CD1c-positive myeloid dendritic cell (primary cell): ENCODE measurements around the gene PJVK.
"Not testable (repeated sequence)": the region's sequence is repeated elsewhere in the genome, so short reads cannot be mapped to it uniquely, and the experiment has no call there.

Source experiments
- DNase-seq: peaks from one replicate; pipeline ENCODE4 v3.0.0-alpha.2; 2016; ENCODE audit errors: extremely low spot score

PJVK gene, protein sequence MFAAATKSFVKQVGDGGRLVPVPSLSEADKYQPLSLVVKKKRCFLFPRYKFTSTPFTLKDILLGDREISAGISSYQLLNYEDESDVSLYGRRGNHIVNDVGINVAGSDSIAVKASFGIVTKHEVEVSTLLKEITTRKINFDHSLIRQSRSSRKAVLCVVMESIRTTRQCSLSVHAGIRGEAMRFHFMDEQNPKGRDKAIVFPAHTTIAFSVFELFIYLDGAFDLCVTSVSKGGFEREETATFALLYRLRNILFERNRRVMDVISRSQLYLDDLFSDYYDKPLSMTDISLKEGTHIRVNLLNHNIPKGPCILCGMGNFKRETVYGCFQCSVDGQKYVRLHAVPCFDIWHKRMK

DNA sequence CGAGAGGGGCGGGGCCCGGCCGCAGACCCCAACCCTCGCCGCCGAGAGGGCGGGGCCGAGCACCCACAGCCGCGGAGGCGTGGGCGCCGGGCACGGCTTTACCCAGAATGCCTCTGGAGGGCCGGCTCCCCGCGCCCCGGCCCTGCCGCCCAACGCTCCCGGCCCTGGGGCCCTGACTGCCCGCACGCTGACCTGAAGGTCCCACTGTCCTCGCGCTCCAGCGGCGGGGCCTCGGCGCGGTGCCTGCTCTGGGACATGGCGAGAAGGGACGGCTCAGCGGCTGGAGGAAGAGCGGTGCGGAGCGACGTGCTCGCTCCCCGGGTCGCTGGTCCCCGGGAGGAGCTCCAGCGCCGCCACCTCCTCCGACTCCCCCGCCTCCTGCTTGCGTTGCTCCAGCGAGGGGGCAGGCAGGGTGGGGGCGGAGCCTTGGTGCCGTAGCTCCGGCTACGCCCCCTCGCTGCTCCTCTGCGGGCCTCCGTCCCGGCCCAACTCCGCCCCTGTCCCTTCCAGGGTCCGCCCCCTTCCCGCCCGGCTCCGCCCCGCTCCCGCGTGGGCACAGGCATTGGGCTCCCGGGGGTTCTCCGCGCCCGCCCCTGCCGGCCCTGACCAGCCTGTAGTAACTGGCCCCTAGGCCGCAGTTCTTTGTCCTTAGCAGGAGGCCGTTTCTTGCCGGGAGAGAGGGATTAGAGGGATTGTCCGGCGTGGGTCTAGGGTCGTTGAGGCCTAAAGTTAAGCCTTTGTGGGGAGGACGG lies at the start of gene PJVK, which contains the start of gene PRKRA:
TSS of gene PJVK (plus strand) at position 605 of the 752 bp plus-strand sequence. CDS start 2,032 bp downstream, outside the sequence.
TSS of gene PRKRA (minus strand) at position 402 of the 752 bp plus-strand sequence. CDS start at position 257, 145 bp downstream.
- DNase-seq: peak; percentile 98

DNA sequence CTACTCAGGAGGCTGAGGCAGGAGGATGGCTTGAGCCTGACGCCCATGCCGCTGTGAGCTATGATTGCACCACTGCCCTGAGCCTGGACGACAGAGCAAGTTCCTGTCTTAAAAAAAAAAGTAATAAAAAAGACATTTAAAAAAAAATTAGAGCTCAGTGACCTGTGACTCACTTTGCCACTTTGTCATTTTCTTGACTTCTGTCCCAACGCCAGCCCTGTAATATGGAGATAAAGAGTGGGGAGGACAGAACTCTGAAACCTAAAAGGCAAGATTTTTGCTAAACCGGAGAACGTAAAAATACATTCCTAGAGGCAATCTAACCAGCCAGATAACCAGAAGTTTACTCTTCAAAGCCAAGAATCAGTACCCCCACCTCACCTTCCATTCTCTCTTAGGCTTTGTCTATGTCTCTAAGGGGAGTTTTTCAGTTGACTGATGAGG lies 49.2 kb upstream of the PJVK start:
- no peak for DNase-seq

DNA sequence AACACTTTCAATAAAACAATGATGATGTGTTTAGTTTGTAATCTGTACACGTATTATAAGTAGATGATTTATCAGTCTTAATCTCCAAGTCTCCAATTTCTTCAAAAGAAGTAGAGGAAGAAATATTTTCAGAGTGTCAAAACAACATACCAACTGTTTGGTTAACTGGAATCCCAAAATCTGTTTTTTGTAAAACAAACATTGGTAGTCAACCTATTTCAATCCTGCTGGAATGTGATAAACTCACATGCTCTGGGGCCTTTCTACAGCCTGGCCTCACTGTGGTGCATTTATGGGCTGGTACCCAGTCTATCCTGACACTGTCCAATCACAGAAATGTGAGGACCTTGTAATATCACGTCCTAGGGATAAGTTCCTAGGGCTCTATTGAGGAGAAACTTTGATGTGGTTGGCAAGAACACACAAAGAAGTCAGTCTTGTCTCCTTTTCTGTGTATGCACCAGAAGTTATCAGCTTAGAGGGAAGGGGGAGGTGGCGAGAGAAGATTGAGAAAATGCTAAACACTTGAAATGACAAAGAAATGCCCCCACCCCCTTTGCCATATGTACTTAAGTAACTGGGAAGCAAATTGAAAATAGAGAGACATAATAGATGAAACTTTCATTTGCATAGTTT lies 47.4 kb upstream of the PJVK start:
- DNase-seq: no peak

DNA sequence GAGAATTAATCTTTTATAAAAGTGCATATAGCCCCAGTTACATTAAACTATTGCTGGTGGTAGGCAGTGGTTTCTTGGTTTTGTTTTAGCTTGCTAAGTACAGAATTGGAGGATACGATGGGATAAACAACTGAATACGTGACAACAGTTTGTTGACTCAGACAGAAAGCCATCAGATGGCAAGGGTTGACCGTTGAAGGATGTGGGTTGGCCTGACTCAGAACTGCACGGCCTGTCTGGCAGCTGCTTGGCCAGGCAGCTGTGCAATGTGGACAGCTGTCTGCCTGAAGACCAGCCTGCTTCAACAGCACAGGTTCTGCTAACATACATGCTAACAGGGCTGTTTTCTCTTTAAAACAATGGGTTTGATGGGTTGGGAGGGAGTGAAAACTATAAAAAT lies 46.8 kb upstream of the PJVK start:
- DNase-seq: no peak

DNA sequence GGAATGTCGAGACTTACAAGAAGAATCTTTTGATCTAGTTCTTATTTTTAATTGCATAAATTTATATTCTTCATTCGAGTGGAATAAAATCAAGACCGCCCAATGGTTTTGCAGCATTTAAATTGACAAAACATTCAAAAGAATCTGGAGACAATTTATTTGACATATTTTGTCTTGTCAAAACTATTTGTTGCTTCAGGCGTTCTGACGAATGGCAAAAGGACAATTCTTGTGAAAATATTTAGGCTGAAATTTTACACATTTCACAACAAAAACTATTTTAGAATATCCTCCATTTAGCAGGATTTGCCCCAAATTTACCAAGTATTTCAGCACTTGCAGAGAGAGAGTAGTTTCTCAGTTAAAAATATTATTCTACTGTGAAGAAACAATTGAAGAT lies 41.9 kb upstream of the PJVK start:
- DNase-seq: no peak

DNA sequence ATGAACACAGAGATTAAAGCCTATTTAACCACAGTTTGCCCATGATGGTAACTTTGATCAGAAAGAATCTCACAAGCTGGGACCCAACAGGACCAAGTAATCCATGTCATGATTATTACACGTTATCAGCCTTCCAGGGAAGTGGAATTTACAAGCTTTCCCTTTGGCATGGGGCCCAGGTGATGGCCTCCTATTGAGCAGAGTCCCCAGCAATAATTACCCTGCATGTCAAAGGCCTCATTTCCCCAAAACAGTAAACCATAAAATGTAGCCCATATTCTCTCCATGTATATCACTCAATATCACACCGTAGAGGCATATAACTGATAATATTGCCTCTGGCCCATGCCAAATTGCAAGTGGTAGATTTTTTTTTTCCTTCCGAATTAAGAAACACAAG lies 39.1 kb upstream of the PJVK start:
- no peak for DNase-seq

DNA sequence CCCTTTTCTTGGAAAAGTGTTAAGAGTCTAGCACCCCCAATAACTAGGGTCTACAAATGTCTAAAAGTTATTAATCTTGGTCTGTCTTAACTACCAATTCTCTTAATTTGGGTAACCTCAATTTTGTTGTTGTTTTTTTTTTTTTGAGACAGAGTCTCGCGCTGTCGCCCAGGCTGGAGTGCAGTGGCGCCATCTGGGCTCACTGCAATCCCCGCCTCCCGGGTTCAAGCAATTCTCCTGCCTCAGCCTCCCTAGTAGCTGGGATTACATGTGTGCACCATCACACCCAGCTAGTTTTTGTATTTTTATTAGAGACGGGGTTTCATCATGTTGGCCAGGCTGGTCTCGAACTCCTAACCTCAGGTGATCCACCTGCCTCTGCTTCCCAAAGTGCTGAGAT lies 38.7 kb upstream of the PJVK start:
- DNase-seq: not testable (repeated sequence)

DNA sequence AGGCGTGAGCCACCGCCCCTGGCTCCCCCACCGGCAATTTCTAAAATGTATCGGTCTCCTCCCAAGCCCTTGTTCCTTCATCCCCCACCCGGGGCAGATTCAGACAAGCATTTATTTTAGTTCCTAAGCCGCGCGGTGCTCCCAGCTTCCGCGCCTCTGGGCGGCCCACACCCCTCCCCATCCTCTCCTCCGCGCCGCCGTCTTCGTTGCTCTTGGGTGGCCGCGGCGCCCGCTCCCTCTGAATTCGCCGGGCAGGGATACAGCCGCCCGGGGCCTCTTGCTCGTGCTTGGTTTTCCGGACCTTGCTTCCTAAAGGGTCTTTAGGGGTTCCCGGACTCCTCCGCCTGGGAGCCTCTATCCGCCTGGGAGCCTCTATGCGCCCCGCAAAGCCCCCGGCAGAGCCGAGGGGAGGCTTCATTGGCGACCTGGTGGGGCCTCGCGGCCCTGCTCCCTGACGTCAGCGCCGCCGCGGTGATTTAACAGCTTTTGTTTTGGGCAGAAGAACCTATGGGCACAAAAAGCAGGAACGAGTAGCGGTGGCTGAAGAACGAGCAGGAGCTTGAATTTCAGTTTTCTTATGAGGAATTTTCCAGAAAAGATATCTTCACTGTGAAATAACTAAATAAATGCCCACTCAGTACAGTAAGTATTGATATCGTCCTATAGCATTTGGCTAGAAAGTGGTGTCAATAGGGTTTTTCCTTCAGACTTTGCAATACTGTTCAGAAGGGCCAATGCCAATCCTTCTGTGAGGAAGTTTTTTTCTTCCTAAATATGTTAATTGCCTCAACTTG lies 37.5 kb upstream of the PJVK start:
- DNase-seq: peak; percentile 77

DNA sequence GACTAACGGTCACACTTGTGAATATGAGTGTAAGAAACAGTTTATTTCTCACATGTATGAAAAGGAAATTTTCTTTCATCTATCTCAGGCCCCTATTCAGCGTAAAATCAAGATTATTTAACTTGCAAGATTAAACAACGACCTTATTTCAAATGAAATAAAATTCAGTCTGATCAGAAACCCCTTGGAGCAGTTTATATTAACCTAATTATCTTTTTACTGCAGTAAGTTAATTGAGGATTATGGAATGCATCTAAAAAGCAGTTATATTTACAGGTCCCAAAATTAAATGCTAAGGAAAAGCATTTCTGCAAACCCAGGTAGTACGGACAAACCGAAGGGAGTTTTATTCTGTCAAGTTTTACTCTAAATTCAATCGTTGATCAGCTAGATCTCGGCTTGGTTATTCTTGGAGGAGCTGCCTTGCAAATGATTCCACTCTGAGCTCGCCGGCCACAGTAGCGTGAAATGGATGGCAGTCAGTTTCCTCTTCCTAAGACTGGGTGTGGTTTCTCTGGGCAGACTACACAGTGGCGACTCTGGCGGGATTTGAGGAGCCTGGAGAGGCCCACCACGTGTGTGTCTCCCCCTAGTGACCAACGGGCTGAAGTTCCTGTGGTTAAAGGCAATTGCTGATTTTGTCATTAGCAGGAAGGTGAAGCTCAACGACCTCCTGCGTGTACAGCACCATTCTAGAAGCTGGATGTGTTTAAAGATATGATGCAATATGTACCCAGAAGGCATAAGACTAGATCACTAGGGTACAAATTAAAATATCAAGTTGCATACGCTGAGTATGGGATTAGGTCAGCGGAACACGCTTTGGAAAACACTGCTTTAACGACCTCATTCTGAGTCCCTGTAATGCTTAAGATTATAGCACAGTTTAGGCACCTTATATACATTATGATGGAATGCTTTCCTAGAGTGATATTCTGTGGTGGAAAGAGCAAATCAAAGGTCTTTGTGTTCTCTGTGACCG lies 36.6 kb upstream of the PJVK start:
- peak; percentile 95 for DNase-seq

DNA sequence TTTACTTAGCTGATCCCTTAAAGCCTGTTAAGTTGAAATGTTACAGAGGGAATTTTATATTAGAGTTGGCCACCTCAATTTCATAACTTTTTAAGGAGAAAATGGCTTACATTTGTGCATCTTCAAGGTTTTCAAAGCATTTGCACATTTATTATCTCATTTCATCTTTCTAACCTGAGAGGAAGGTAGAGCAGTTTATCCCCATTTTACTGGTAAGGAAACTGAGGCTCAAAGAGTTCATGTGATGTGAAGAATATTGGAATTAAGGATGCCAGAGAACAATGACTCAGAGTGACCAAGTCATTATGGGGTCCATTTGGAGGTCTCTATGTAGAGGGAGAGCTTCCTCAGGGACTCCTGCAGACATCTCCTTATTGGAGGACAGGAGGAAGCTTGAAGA lies 35.2 kb upstream of the PJVK start:
- DNase-seq: no peak

DNA sequence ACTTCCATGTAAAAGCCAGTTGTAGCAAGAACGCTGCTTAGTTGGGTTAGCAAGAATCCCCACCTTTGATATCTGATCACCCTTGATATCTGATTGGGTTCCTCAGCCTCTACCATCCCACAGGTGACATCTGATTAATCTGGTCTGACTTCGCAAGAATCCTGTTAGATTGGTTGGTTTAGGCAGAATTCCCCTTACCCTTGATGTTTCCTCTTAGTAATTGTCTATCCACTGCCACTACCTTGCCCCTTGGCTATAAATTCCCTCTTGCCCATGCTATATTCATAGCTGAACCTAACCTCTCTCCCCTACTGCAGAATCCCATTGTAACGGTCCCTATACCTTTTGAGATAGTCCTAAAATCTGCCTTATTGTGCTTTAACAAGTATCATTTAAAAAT lies 33.3 kb upstream of the PJVK start:
- no peak for DNase-seq

DNA sequence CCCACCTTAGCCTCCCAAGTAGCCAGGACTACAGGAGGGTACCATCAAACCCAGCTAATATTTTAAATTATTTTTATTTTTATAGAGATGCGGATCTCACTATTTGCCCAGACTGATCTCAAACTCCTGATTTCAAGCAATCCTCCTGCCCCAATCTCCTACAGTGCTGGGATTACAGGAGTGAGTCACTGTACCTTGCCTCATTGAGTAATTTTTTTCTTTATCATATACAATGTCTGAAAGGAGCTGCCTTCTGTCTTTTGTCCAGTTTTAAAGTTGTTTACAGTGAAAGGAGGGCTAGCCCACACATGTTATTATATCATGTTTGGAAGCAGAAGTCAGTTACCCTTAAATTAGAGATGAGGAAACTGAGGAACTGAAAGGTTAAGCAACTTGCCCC lies 32.8 kb upstream of the PJVK start:
- no peak for DNase-seq

DNA sequence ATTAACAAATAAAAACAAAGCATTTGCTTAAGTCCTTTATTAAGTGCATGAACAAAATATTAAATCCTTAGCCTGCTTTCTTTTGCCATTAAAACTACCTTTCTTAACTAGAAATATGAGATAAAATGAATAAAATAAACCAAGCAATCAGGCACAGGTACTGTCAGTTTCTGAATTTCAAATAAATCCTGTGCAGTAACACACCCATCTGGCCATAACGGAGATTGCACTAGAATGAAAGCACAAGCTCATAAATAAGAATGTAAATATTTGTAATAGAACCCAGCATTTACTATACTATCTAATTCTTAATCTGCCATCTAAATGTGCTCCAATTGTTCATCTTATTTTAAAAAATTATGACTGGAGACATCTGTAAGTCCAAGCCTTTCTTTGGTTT lies 32.1 kb upstream of the PJVK start:
- no peak for DNase-seq

DNA sequence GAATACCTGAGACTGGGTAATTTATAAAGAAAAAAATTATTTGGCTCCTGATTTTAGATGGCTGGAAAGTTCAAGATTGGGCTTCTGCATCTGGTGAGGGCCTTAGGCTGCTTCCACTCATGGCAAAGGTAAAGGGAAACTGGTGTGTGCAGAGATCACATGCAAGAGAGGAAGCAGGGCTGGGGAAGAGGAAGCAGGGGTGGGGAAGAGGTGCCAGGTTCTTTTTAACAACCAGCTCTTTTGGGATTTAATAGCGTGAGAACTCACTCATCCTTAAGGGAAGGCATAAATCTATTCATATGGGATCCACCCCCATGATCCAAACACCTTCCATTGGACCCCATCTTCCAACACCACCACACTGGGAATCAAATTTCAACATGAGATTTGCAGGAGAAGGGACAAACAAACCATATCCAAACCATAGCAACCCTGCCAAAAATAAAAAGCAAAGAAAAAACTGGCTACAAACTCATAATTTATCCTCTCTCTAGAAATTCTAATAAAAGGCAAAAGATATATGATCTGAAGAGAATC lies 30.6 kb upstream of the PJVK start:
- DNase-seq: no peak

DNA sequence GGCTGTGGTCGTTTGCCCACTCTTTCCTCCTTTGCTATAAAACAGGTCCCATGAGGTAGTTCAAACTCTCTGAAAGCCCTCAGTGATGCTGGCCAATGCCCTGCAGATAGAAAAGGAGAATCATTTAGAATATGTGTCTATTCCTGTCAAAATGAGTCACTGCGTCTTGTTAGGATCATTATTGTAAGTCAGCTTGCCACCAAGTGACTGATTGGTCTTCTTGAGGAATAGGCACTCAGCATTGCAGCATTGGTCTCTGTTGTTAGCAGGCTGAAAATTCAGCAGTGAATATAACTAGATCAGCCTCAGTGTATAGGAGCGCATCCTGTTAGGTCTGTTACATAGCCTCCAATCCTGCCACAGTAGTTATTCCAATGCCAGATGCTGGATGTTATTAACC lies 29.1 kb upstream of the PJVK start:
- no peak for DNase-seq

DNA sequence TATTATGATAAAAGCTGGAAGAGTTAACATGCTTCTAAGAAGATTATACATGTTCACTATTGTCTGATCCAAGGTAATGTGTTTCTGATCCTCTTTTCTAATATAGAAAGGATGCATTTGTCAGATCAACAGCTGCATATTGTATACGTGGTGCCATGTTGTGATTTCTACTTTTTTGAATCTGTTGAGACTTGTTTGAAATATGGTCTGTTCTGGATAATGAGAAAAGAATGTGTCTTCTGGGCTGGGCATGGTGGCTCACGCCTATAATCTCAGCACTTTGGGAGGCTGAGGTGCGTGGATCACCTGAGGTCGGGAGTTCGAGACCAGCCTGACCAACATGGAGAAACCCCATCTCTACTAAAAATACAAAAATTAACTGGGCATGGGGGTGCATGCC lies 27.4 kb upstream of the PJVK start:
- DNase-seq: not testable (repeated sequence)

DNA sequence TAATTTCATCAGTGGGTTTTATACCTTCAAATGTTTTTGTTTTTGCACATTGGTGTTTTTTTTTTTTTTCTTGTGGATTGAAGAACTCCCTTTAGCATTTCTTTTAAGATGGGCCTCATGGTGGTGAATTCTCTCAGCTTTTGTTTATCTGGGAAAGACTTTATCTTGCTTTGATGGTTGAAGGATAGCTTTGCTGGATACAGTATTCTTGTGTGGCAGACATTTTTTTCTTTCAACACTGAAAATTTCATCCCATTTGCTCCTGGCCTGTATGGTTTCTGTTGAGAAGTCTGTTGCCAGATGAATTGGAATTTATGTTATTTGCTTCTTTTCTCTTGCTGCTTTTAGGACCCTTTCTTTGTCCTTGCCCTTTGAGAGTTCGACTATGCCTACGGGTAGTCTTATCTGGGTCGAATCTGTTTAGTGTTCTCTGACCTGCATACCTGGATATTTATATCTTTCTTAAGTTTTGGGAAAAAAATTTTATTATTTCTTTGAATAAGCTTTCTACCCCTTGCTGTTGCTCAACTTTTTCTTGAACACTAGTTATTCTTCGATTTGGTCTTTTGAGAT lies 25.8 kb upstream of the PJVK start:
- no peak for DNase-seq

DNA sequence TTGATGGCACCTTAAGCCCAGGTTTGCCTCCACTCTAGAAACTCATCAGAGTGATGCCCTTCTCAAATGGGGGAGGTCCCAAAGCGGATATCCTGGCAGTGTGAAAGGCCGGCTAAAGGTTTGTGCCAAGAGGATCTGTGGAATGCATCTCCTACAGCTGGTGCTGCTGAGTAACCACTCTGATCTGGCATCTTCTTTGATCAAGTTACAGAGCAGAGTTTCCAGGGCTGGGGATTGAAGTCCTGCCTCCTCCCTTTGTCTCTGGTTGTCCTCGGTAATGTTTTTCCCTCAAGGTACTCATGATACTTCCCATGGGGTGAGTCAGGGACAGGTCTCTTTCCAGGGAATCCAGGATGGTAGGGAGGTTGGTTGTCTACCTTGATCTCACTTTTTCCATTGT lies 24.8 kb upstream of the PJVK start:
- no peak for DNase-seq

DNA sequence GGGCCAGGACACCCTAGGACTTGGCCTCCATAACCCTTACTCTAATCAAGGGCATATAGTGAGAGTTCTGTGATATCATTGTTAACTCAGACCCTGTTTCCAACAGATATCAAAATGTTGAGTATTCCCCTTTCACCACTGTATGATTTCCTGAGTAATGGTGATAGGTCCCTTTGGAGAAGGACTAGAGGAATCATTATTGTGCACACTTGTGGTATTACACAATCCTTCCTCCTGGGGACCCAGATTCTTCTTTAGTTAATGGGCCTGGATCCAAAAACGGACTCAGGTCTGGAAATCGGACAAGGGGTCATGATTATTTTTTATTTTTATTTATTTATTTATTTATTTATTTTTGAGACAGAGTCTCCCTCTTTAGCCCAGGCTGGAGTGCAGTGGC lies 23.7 kb upstream of the PJVK start:
- DNase-seq: no peak

DNA sequence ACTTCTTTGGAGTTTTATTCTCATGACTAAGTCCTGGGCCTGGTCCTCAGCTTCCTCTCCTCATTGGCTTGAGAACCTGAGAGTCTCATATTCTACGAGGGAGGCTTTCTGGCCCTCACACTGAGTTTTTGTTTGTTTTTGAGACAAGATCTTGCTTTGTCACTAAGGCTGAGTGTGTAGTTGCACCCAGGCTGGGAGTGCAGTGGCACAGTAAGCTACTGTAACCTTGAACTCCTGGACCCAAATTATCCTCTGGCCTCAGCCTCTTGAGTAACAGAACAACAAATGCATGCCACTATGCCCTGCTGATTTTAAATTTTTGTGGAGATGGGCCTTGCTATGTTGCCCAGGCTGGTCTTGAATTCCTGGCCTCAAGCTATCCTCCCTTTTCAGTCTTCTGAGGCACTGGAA lies 22.8 kb upstream of the PJVK start:
- DNase-seq: no peak
